GM06990 (cell line): ENCODE data around the gene GPR158.

Source experiments
- DNase-seq: peaks from one replicate; pipeline ENCODE4 v3.0.0-alpha.2; 2011; ENCODE audit not compliant: insufficient read length; ENCODE audit errors: extremely low read depth
- H3K27me3 ChIP-seq: replicated peaks from 2 replicates; pipeline ENCODE4 v1.6.0; 2011; ENCODE audit warnings: low read length; ENCODE audit not compliant: control insufficient read depth, insufficient read depth
- H3K36me3 ChIP-seq: 2 replicates; pipeline ENCODE4 v1.5.1; 2011; ENCODE audit warnings: low read length; ENCODE audit not compliant: control insufficient read depth, insufficient read depth
- H3K4me3 ChIP-seq: replicated peaks from 2 replicates; pipeline ENCODE4 v1.5.1; 2011; ENCODE audit warnings: low read depth, mild to moderate bottlenecking, control low read depth, low read length
- TF ChIP-seq, protein P1 (sequence below): IDR thresholded peaks from 2 replicates; pipeline ENCODE4 v1.5.1; 2011; ENCODE audit warnings: low read length, control low read depth, mild to moderate bottlenecking, inconsistent platforms; ENCODE audit not compliant: insufficient read depth, poor library complexity, severe bottlenecking

Gene GPR158

DNA sequence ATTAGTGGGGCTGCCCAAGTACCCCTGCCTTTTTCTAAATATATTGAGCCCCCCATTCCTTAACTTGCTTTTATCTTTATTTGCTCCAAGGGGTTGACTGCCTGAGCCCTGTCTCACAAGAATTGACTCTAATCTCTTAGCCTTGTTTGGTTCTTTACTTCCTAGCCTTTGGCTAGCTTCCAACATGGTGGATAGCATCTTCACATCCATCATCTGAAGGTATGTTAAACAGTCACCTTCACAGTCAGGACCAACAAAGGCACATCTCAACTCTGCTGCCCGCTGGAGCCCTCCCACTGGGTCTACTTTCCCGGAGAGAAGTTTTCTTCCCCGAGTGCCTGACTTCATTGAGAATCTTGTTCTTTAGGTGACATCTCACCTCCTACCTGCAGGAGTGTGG lies 329.5 kb downstream of the GPR158 start:
- H3K27me3 ChIP-seq: no peaks in the 10 kb centered on the region; the same call in 1 of the 2 replicates
- H3K36me3 ChIP-seq: no peaks in the 10 kb centered on the region
- H3K4me3 ChIP-seq: no peak overlapping the region
- TF ChIP-seq, protein P1, sequence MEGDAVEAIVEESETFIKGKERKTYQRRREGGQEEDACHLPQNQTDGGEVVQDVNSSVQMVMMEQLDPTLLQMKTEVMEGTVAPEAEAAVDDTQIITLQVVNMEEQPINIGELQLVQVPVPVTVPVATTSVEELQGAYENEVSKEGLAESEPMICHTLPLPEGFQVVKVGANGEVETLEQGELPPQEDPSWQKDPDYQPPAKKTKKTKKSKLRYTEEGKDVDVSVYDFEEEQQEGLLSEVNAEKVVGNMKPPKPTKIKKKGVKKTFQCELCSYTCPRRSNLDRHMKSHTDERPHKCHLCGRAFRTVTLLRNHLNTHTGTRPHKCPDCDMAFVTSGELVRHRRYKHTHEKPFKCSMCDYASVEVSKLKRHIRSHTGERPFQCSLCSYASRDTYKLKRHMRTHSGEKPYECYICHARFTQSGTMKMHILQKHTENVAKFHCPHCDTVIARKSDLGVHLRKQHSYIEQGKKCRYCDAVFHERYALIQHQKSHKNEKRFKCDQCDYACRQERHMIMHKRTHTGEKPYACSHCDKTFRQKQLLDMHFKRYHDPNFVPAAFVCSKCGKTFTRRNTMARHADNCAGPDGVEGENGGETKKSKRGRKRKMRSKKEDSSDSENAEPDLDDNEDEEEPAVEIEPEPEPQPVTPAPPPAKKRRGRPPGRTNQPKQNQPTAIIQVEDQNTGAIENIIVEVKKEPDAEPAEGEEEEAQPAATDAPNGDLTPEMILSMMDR: no peak
- no peak for DNase-seq

DNA sequence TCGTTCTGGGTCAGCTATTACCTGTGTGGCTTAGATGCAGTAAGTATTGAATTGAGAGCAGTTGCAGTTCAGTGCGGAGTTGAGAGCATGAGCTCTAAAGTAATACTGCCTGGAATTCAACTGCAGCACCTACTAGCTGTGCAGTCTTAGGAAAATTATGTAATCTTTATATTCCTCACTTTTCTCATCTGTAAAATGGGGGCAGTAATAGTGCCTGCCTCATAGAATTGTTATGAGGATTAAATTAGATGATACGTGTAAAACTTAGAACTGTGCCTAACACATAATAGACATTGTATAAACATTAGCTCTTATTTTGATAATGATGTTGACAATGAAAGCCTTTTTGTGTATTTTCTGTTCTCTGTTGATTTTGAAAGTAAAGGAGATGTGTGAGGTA lies 330.0 kb downstream of the GPR158 start:
- no peak overlapping the region for H3K4me3 ChIP-seq
- no peaks in the 10 kb centered on the region for H3K27me3 ChIP-seq
- TF ChIP-seq, protein P1: no peak
- no peaks in the 10 kb centered on the region for H3K36me3 ChIP-seq
- DNase-seq: no peak

DNA sequence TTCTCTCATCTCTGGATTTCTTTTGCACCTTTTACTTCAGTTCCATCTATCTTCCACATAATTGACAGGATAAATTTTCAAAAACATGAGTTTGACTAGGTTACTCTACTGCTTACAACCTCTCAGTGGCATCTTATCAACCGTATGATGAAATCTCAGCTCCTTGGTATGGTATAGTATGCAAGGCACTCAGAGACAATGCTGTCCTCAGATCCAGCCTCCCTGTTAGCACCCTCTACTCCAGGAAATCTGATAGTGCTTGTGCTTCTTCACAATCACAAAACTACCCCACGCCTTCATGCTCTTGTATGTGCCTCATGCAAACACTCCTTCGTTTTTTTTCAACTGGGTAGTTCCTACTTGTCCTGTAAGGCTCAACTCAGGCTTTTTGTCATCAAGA lies 330.7 kb downstream of the GPR158 start:
- TF ChIP-seq, protein P1: no peak
- Histone ChIP-seq H3K4me3 (no peak overlapping the region), H3K36me3 (no peaks in the 10 kb centered on the region), H3K27me3 (no peaks in the 10 kb centered on the region)
- DNase-seq: no peak

DNA sequence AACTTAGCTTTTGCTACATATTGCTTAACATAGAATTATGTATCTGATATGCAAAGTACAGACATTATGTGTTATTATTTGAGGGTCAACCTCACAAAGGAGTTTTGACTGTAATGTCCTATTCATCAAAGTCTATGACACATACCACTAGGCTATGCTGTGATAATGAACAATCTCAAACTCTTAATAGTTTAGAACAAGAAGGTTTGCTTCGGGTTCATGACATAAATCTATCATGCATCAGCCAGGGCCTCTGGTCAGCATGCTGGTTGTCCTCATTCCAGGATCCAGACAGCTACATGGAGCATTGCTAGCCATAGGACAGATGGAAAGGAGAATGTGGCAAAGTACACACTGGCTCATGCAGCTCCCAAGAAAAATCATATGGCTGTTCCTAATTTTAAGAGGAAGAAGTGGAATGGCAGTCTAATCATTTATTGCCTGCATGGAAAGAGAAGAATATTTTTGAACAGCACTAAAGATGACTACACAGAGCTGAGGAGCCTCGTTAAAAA lies 332.1 kb downstream of the GPR158 start:
- no peak overlapping the region for H3K4me3 ChIP-seq
- no peak for DNase-seq
- no peaks in the 10 kb centered on the region for H3K36me3 ChIP-seq
- no peaks in the 10 kb centered on the region for H3K27me3 ChIP-seq
- TF ChIP-seq, protein P1: no peak

DNA sequence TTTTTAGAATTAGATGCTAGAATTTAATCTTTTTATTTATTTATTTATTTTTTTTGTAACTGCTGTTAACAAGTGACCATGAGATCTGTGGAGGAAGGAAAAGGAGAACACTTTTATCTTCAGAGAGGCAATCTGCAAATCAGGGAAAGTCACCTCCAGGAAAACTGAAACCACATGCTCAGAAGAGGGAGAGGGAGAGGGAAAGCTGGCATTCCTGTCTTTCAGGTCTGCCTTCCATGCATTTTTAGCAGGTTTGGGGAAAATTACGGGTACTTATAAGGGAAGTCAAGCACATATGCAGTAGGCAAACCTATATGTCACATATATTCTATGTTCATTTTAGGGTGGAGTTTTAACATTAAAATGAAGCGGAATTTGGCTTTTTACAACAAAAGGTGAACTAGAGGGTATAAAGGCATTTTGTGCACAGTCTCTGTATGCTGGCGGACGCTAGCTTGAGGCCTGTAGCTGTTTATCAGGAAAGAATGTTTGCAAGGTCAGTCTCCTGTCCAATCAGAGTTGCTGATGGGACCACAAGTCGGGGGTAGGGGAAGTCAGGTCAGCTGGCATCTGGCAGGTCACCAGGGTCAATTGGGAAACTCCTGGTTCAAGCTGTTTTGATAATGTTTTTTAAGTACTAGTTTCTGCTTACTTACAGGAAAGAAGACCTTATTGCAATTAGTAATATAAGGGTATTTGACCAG lies 333.5 kb downstream of the GPR158 start:
- no peak overlapping the region for H3K4me3 ChIP-seq
- TF ChIP-seq, protein P1: no peak
- no peak for DNase-seq
- H3K27me3 ChIP-seq: no peaks in the 10 kb centered on the region
- H3K36me3 ChIP-seq: no peaks in the 10 kb centered on the region

DNA sequence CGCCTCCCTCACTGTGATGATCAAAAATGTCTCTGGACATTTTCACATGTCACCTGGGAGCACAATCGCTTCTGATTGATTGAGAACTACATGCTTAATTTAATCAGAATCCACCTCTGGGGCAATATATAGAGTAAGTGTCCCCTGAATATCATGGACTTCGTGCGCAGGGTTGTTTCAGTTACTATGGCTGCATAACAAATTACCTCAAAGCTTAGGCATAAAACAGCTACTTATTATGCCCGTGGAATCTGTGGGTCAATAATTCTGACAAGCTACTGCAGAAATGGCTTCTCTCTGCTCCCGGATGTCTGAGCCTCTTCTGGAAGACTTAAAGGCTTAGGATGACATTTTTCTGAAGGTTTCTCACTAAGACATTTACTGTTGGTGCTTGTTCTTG lies 334.4 kb downstream of the GPR158 start:
- Histone ChIP-seq H3K36me3 (no peaks in the 10 kb centered on the region), H3K27me3 (no peaks in the 10 kb centered on the region), H3K4me3 (no peak overlapping the region)
- TF ChIP-seq, protein P1: no peak
- no peak for DNase-seq
